H1 (cell line): ENCODE data around the gene CCDC154. TPM values are rescaled to one million over a fixed set of nuclear protein-coding genes. Genes with fewer than 3 reads are reported as not detected.
A peak's percentile ranks its signal among the peaks of the same experiment; 100 is the strongest.

Source experiments
- CTCF ChIA-PET: fragments of 300-600 bp; sonication (Branson Sonifier 250); formaldehyde crosslinking; loops from one replicate; lab custom pipeline; 2021; ENCODE audit not compliant: partially characterized antibody; lab: Charles Lee
- POLR2A ChIA-PET: fragments of 300-600 bp; sonication (Branson Sonifier 250); formaldehyde crosslinking; loops from one replicate; lab custom pipeline; 2021; ENCODE audit warnings: inconsistent platforms; ENCODE audit not compliant: partially characterized antibody; lab: Charles Lee
- DNase-seq, 2 experiments: peaks; one replicate each; pipeline versions ENCODE4 v3.0.0 to v3.0.0-alpha.2; 2010 to 2022; ENCODE audit warnings: low spot score in 2 of 2, low read depth in 1 of 2, mixed read lengths in 1 of 2
- FAIRE-seq: peaks from 2 replicates; lab custom pipeline; 2011; peaks lifted over from hg19 to GRCh38; lab: Jason Lieb, UNC
- H2AFZ ChIP-seq: 2 replicates; pipeline ENCODE4 v1.8.1; 2012; ENCODE audit warnings: low read length, inconsistent platforms
- H2AK5ac ChIP-seq: 2 replicates; pipeline ENCODE4 v1.6.1; 2013; ENCODE audit warnings: low read depth, low read length
- H2BK120ac ChIP-seq: replicated peaks from 2 replicates; pipeline ENCODE3; 2013; ENCODE audit warnings: low read depth, low read length, inconsistent platforms
- H2BK12ac ChIP-seq: 2 replicates; pipeline ENCODE4 v1.6.1; 2013; ENCODE audit warnings: low read depth, low read length
- H2BK15ac ChIP-seq: 2 replicates; pipeline ENCODE4 v1.6.1; 2013; ENCODE audit warnings: low read length
- H2BK20ac ChIP-seq: 2 replicates; pipeline ENCODE4 v1.6.1; 2013; ENCODE audit warnings: low read length
- H2BK5ac ChIP-seq: 2 replicates; pipeline ENCODE4 v1.6.1; 2013; ENCODE audit warnings: low read depth, low read length
- H3K14ac ChIP-seq: 2 replicates; pipeline ENCODE4 v1.6.1; 2013; ENCODE audit warnings: inconsistent platforms; ENCODE audit not compliant: insufficient read length
- H3K18ac ChIP-seq: 2 replicates; pipeline ENCODE4 v1.6.1; 2013; ENCODE audit warnings: low read length; ENCODE audit errors: extremely low read depth
- H3K23ac ChIP-seq: 2 replicates; pipeline ENCODE4 v1.6.1; 2013; ENCODE audit warnings: inconsistent platforms; ENCODE audit not compliant: insufficient read length
- H3K23me2 ChIP-seq: 2 replicates; pipeline ENCODE4 v1.6.1; 2013; ENCODE audit warnings: low read depth, low read length
- H3K27ac ChIP-seq: 2 replicates; pipeline ENCODE4 v1.6.1; 2011; ENCODE audit warnings: low read depth, low read length, inconsistent platforms
- H3K27me3 ChIP-seq, 4 experiments: replicated peaks in 1 of 4; 1 replicate in 1 of 4; 2 replicates in 3 of 4; pipeline versions ENCODE4 v1.6.1 to v1.8.1; 2011 to 2013; ENCODE audit warnings: low read length in 3 of 4, mild to moderate bottlenecking in 3 of 4, inconsistent platforms in 2 of 4, mixed read lengths in 2 of 4, moderate library complexity in 1 of 4; ENCODE audit not compliant: control insufficient read depth in 3 of 4, insufficient read depth in 3 of 4; ENCODE audit errors: extremely low read depth in 1 of 4
- H3K36me3 ChIP-seq, 4 experiments: 2 replicates each; pipeline versions ENCODE4 v1.6.1 to v1.8.1; 2011 to 2013; ENCODE audit warnings: mild to moderate bottlenecking in 4 of 4, low read length in 3 of 4, moderate library complexity in 2 of 4, control low read depth in 1 of 4, inconsistent platforms in 1 of 4; ENCODE audit not compliant: insufficient read depth in 4 of 4, control insufficient read depth in 2 of 4
- H3K4ac ChIP-seq: replicated peaks from 2 replicates; pipeline ENCODE3; 2013; ENCODE audit warnings: low read length, low read depth, mixed read lengths, inconsistent platforms; ENCODE audit not compliant: insufficient read length
- H3K4me1 ChIP-seq, 4 experiments: replicated peaks in 1 of 4; 1 replicate in 1 of 4; 2 replicates in 3 of 4; pipeline versions ENCODE4 v1.6.1 to v1.8.1; 2011 to 2013; ENCODE audit warnings: low read length in 3 of 4, inconsistent platforms in 2 of 4, mixed read lengths in 1 of 4; ENCODE audit not compliant: insufficient read depth in 4 of 4, control insufficient read depth in 3 of 4
- H3K4me2 ChIP-seq, 2 experiments: 2 replicates each; pipeline versions ENCODE4 v1.6.1 to v1.8.1; 2011 to 2013; ENCODE audit warnings: low read depth in 2 of 2, low read length in 2 of 2, control low read depth in 1 of 2, inconsistent platforms in 1 of 2, mild to moderate bottlenecking in 1 of 2; ENCODE audit not compliant: insufficient read depth in 1 of 2
- H3K4me3 ChIP-seq, 4 experiments: fragments of 200-600, 300-600 bp in 1 of 4; sonication (generic), shearing (Covaris generic), sonication (Bioruptor Twin) in 1 of 4; 2 replicates each; pipeline versions ENCODE4 v1.5.1 to v1.8.1; 2011 to 2016; ENCODE audit warnings: low read length in 4 of 4, low read depth in 3 of 4, control low read depth in 2 of 4, inconsistent platforms in 2 of 4, mild to moderate bottlenecking in 2 of 4, mixed read lengths in 1 of 4, moderate library complexity in 1 of 4; ENCODE audit not compliant: insufficient read depth in 2 of 4; ENCODE audit errors: extremely low read depth in 1 of 4
- H3K56ac ChIP-seq: replicated peaks from 2 replicates; pipeline ENCODE3; 2013; ENCODE audit warnings: low read depth, mild to moderate bottlenecking, mixed read lengths, low read length, inconsistent platforms; ENCODE audit not compliant: insufficient read length
- H3K79me1 ChIP-seq: 2 replicates; pipeline ENCODE4 v1.6.1; 2013; ENCODE audit warnings: low read depth, low read length, control low read depth
- H3K79me2 ChIP-seq, 2 experiments: 2 replicates each; pipeline versions ENCODE4 v1.6.1 to v1.8.1; 2012 to 2013; ENCODE audit warnings: low read length in 2 of 2, mild to moderate bottlenecking in 2 of 2, inconsistent platforms in 1 of 2; ENCODE audit not compliant: insufficient read depth in 2 of 2, control insufficient read depth in 1 of 2
- H3K9ac ChIP-seq, 4 experiments: replicated peaks in 1 of 4; 1 replicate in 1 of 4; 2 replicates in 3 of 4; pipeline versions ENCODE4 v1.6.1 to v1.8.1; 2011 to 2013; ENCODE audit warnings: low read depth in 3 of 4, low read length in 3 of 4, control low read depth in 2 of 4, mild to moderate bottlenecking in 2 of 4, moderate library complexity in 2 of 4, inconsistent platforms in 1 of 4; ENCODE audit errors: extremely low read depth in 1 of 4
- H3K9me3 ChIP-seq, 2 experiments: 2 replicates each; pipeline versions ENCODE4 v1.6.1 to v1.8.1; 2012 to 2013; ENCODE audit warnings: mild to moderate bottlenecking in 2 of 2, moderate library complexity in 2 of 2, control low read depth in 1 of 2, inconsistent platforms in 1 of 2, low read depth in 1 of 2, low read length in 1 of 2, mixed read lengths in 1 of 2; ENCODE audit not compliant: insufficient read depth in 2 of 2
- H4K20me1 ChIP-seq, 2 experiments: replicated peaks in 1 of 2; 2 replicates each; pipeline versions ENCODE3 to v1.8.1; 2011 to 2013; ENCODE audit warnings: inconsistent platforms in 2 of 2, low read length in 2 of 2, mild to moderate bottlenecking in 1 of 2; ENCODE audit not compliant: insufficient read depth in 2 of 2, control insufficient read depth in 1 of 2
- H4K5ac ChIP-seq: 2 replicates; pipeline ENCODE4 v1.6.1; 2013; ENCODE audit warnings: low read length, low read depth, mixed read lengths, inconsistent platforms; ENCODE audit not compliant: insufficient read length
- H4K8ac ChIP-seq: 2 replicates; pipeline ENCODE4 v1.8.0; 2013; ENCODE audit warnings: mild to moderate bottlenecking, moderate library complexity, low read length, inconsistent platforms; ENCODE audit not compliant: insufficient read depth; ENCODE audit errors: extremely low read depth
- H4K91ac ChIP-seq: replicated peaks from 2 replicates; pipeline ENCODE3; 2013; ENCODE audit warnings: low read length, mixed read lengths, inconsistent platforms; ENCODE audit not compliant: insufficient read length
- KDM4A ChIP-seq: IDR thresholded peaks from one replicate; pipeline ENCODE4 v1.7.1; 2012; ENCODE audit warnings: low read depth, mild to moderate bottlenecking, moderate library complexity, low read length, inconsistent platforms; ENCODE audit not compliant: severe bottlenecking
- RAD21 ChIP-seq, 2 experiments: IDR thresholded peaks in 1 of 2; conservative IDR thresholded peaks in 1 of 2; 2 replicates each; pipeline ENCODE4 v1.6.1; 2011; ENCODE audit warnings: low read depth in 2 of 2, low read length in 2 of 2, improper control_type of control experiment in 1 of 2, inconsistent platforms in 1 of 2, mild to moderate bottlenecking in 1 of 2, moderate library complexity in 1 of 2
- TEAD4 ChIP-seq: IDR thresholded peaks from 2 replicates; pipeline ENCODE4 v1.6.1; 2012; ENCODE audit warnings: low read depth, low read length, inconsistent platforms, mixed read lengths
- WGBS, 2 experiments: shearing (Covaris generic) in 1 of 2; methylation state at CpG; one replicate each; pipeline versions ENCODE4 v1.1.6 to v1.1.7; 2013 to 2015; ENCODE audit warnings: low lambda C conversion rate in 2 of 2, mixed read lengths in 2 of 2, inconsistent platforms in 1 of 2, low coverage in 1 of 2, missing lambda C conversion rate in 1 of 2; ENCODE audit not compliant: insufficient replicate concordance in 2 of 2, insufficient coverage in 1 of 2, insufficient read length in 1 of 2; ENCODE audit errors: extremely low coverage in 1 of 2, missing lambda C conversion rate in 1 of 2; 5-methylcytosine and 5-hydroxymethylcytosine counted together
- polyA plus RNA-seq, 7 experiments: library from polyadenylated mRNA; depleted of rRNA in 3 of 7; stranded (reverse) in 5 of 7; unstranded in 2 of 7; fragments of >200 nt in 5 of 7; fragments of 200-250 nt in 2 of 7; gene quantifications; 1 replicate in 5 of 7; 2 replicates in 1 of 7; 4 replicates in 1 of 7; pipeline versions ENCODE4 v1.2.1 to v1.2.3, GENCODE V29; 2011 to 2013; ENCODE audit warnings: missing spikeins in 2 of 7, mixed read lengths in 2 of 7
- total RNA-seq: library from RNA; stranded (reverse); fragmentation: NEBNext Ultra II Directional; extraction: Animal tissue kit (Norgen Biotek cat#: 25700); gene quantifications from 2 replicates; pipeline ENCODE4 v1.2.1, GENCODE V29; 2021

The CCDC154 gene
- total and polyA plus RNA-seq, 2 of the 8 experiments (the other 6 are each of a cell fraction or from before 2014, with no cell fraction given): 0.15 to 0.88 TPM

- H3K79me2 ChIP-seq: peaks cover 0 to 44% of the 10 kb centered on the region in 2 experiments; a peak in 2 of 4 replicates
- H3K56ac ChIP-seq: no peak overlapping the region
- POLR2A ChIA-PET: interaction anchor here (0.7 to 1.2 kb wide), 3 partner anchors 8 to 23 kb away, joined by 3 read pairs; no protein-coding TSS in a partner anchor
- no peak overlapping the region for H3K23ac ChIP-seq
- H3K27ac ChIP-seq: no peak overlapping the region
- H2BK15ac ChIP-seq: no peak overlapping the region
- H3K4me3 ChIP-seq: no peak overlapping the region
- H2AFZ ChIP-seq: no peak overlapping the region
- H3K4me1 ChIP-seq: no peaks in the 10 kb centered on the region
- H2BK12ac ChIP-seq: no peak overlapping the region
- H3K18ac ChIP-seq: no peak overlapping the region
- H3K9ac ChIP-seq: no peak overlapping the region
- H4K5ac ChIP-seq: no peak overlapping the region
- H2BK5ac ChIP-seq: no peak overlapping the region
- H3K9me3 ChIP-seq: no peaks in the 10 kb centered on the region
- peaks cover 21% of the 10 kb centered on the region for H3K79me1 ChIP-seq
- no peak overlapping the region for H4K91ac ChIP-seq
- no peak overlapping the region for H3K4me2 ChIP-seq
- H2AK5ac ChIP-seq: no peak overlapping the region
- CTCF ChIA-PET: no interaction called here
- peak overlapping the region; percentile 71; the same call in 1 of the 2 replicates for H4K8ac ChIP-seq
- no peaks in the 10 kb centered on the region for H3K23me2 ChIP-seq
- no peak overlapping the region for H3K14ac ChIP-seq
- no peak overlapping the region for H3K4ac ChIP-seq
- H2BK120ac ChIP-seq: no peak overlapping the region
- peaks cover 5 to 17% of the 10 kb centered on the region in 2 experiments for H4K20me1 ChIP-seq
- no peak overlapping the region for H2BK20ac ChIP-seq
- FAIRE-seq (no peak), DNase-seq (peak in 1 of 2 experiments; percentile 32)
- H3K36me3 ChIP-seq: peaks cover 0 to 17% (median under 1%) of the 10 kb centered on the region in 4 experiments; a peak in 4 of 8 replicates
- WGBS, 2 experiments: 88% methylated on average over 11 of the region's 13 CpGs; no CpG with 5 or more reads in 1 of the 2 experiments
- no peaks in the 10 kb centered on the region for H3K27me3 ChIP-seq
- no peak for TF ChIP-seq TEAD4
- no peak for TF ChIP-seq KDM4A
- TF ChIP-seq RAD21 (IDR thresholded peaks at IDR 0.05 in 1 of 2, conservative IDR thresholded peaks at IDR 0.05 in 1 of 2; ENCODE audit: low read depth in 2 of 2, low read length in 2 of 2): no peak
These were observed 21.2 kb upstream of the CCDC154 start for GRCh38 chr16:1465567-1465915.
